ENCODE data around the gene ERF.

GRCh38 chr19:42212886-42213285 lies 42.0 kb downstream of the ERF start:
- TF ChIP-seq CTCF (IDR thresholded peaks at IDR 0.05; ENCODE audit: low read length) (no peak), EZH2 (IDR thresholded peaks at IDR 0.05; ENCODE audit: borderline replicate concordance, low read length) (no peak)
